ENCODE data around the gene EXPH5.

GRCh38 chr11:108601150-108601549, 7.6 kb upstream of the EXPH5 start:
- TF ChIP-seq CTCF (IDR thresholded peaks at IDR 0.05; ENCODE audit: extremely low read depth in 1 of 2, insufficient read depth in 1 of 2, low read depth in 1 of 2, low read length in 2 of 2) = no peak
- TF ChIP-seq EZH2 (IDR thresholded peaks at IDR 0.05; ENCODE audit: borderline replicate concordance, low read depth, low read length, severe bottlenecking) = no peak
- TF ChIP-seq POLR2AphosphoS5 (IDR thresholded peaks at IDR 0.05; ENCODE audit: insufficient read depth, low read depth, low read length) = no peak
- no peak for TF ChIP-seq POLR2A (IDR thresholded peaks at IDR 0.05; ENCODE audit: low read depth, low read length)
- TF ChIP-seq JUN (IDR thresholded peaks at IDR 0.05; ENCODE audit: borderline replicate concordance, insufficient read depth, insufficient read length, low read depth) = no peak
- no peak for TF ChIP-seq MYC (IDR thresholded peaks at IDR 0.05; ENCODE audit: low read depth, low read length)
- no peak for TF ChIP-seq GATA2 (IDR thresholded peaks at IDR 0.05; ENCODE audit: insufficient read depth, insufficient read length, low read depth, low read length)
- TF ChIP-seq MAX (IDR thresholded peaks at IDR 0.05; ENCODE audit: insufficient read depth, insufficient read length) = no peak
- TF ChIP-seq FOS (IDR thresholded peaks at IDR 0.05; ENCODE audit: borderline replicate concordance, insufficient read depth, low read length) = no peak
